Gastrocnemius medialis (tissue), 4 donors: ENCODE measurements around the gene PNPO. TPM values are rescaled to one million over a fixed set of nuclear protein-coding genes. Genes with fewer than 3 reads are reported as not detected.

Experiments
- ATAC-seq, 2 donors: fragments of 150-250 bp; one replicate each; pipeline ENCODE4 v1.9.1; 2016
- DNase-seq, 2 donors: peaks; one replicate each; pipeline ENCODE4 v3.0.0-alpha.2; 2019
- H3K27ac ChIP-seq, 4 donors: fragments of 200-600 bp; sonication (generic); 1 replicate in 1 of 4; 2 replicates in 3 of 4; pipeline ENCODE4 v1.5.1; 2016 to 2018; ENCODE audit warnings: mild to moderate bottlenecking in 2 of 4, moderate library complexity in 1 of 4
- H3K27me3 ChIP-seq, 3 donors: fragments of 200-600 bp; sonication (generic) in 2 of 3; 1 replicate in 1 of 3; 2 replicates in 2 of 3; pipeline versions ENCODE4 v1.5.1 to v1.6.0; 2016 to 2019; ENCODE audit warnings: mild to moderate bottlenecking in 1 of 3, moderate library complexity in 1 of 3
- H3K36me3 ChIP-seq, 2 donors: fragments of 200-600 bp; sonication (generic) in 1 of 2; one replicate each; pipeline ENCODE4 v1.5.1; 2017 to 2018
- H3K4me1 ChIP-seq, 2 donors: fragments of 200-600 bp; sonication (generic) in 1 of 2; one replicate each; pipeline ENCODE4 v1.5.1; 2016 to 2017; ENCODE audit warnings: mild to moderate bottlenecking in 2 of 2
- H3K4me3 ChIP-seq, 4 donors: fragments of 200-600 bp; sonication (generic) in 3 of 4; 1 replicate in 1 of 4; 2 replicates in 3 of 4; pipeline ENCODE4 v1.5.1; 2016 to 2019; ENCODE audit warnings: mild to moderate bottlenecking in 2 of 4
- H3K9me3 ChIP-seq, 3 donors: fragments of 200-600 bp; sonication (generic) in 2 of 3; 1 replicate in 1 of 3; 2 replicates in 2 of 3; pipeline ENCODE4 v1.5.1; 2016 to 2019
- POLR2A ChIP-seq, 2 donors: fragments of 450-650 bp; IDR thresholded peaks; one replicate each; pipeline ENCODE4 v1.6.1; 2017; ENCODE audit warnings: antibody characterized with exemption in 2 of 2, mild to moderate bottlenecking in 2 of 2, moderate library complexity in 2 of 2
- in situ Hi-C, 4 donors: fragments of 200-750 bp; cut with MboI; loops; one replicate each; pipeline versions ENCODE4 v1.15.0 to v1.8.0; 2017; ENCODE audit warnings: low sequenced_read_pairs in 4 of 4
- intact Hi-C: fragments of 100-400 bp; cut with DNase I; formaldehyde crosslinking; loops from one replicate; pipeline ENCODE4 v1.15.1; 2023; ENCODE audit warnings: low total_unique reads
- total RNA-seq, 4 donors: library from RNA; depleted of rRNA; stranded (reverse); fragments of >200 nt; gene quantifications; one replicate each; pipeline versions ENCODE4 v1.1.0 to v1.2.3, GENCODE V29; 2016
- TF ChIP-seq, protein P1 (sequence below), 5 experiments: fragments of 450-650 bp in 3 of 5; fragments of 200-600 bp in 2 of 5; sonication (generic) in 2 of 5; IDR thresholded peaks in 4 of 5; conservative IDR thresholded peaks in 1 of 5; 1 replicate in 4 of 5; 2 replicates in 1 of 5; pipeline ENCODE4 v1.5.1; 2016 to 2019; ENCODE audit warnings: antibody characterized with exemption in 5 of 5, mild to moderate bottlenecking in 3 of 5, moderate library complexity in 3 of 5

PNPO gene
- total RNA-seq = 10 to 100 TPM; 27.9 to 64.0 (median 41.5) TPM

DNA sequence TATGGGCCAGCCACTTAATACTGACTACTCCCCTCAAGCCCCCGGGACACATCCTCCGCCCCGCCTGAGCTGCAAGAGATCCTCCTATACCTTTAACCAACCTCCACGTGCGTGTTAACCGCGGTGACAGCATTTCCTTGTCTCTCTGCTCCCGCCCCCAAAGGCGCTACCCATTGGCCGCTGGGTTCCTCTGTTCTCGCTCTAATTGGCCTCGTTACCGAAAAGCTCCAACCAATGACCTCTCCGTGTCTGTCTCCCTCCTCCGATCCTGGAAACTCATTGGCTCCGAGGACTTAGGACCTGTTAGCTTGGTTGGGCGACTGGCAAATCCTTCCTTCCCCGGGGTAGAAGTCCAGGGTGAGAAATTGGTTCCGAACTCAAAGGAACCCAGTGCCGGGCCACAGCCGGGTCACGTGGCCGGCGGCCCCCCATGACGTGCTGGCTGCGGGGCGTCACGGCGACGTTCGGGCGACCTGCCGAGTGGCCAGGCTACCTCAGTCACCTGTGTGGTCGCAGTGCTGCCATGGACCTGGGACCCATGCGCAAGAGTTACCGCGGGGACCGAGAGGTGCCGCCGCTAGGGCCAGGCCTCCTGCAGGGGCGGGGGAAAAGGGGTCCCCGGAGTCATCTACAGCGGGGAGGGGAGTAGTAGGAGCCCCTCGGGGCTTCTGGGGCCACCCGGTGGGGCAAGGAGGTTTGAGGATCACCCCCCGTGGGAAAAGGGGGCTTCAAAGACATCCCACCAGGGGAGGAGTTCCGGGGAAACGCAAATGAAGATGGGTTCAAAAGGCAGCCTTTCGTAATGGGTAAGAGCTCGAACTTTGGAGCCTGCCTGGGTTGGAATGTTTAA is at the start of gene PNPO:
TSS of gene PNPO (plus strand) at position 326 of the 850 bp plus-strand sequence. CDS start at position 431, 105 bp downstream.
- ATAC-seq = peak; percentile 100
- Histone ChIP-seq H3K27ac (peak within 1 kb of the TSS; percentile 88 to 98 (median 92)), H3K9me3 (no peaks in the 10 kb centered on the region), H3K27me3 (no peaks in the 10 kb centered on the region), H3K4me1 (peaks cover 14 to 21% of the 10 kb centered on the region in 2 donors), H3K4me3 (peak within 1 kb of the TSS; percentile 77 to 99 (median 88)), H3K36me3 (peaks cover 0 to 20% of the 10 kb centered on the region in 2 donors)
- in situ Hi-C loops (loop anchor here in 1 of 4 donors (10.0 kb wide), 1 partner anchor 47 kb away; the partner anchor contains the start of gene SP2), intact Hi-C loops (loop anchor here (2.0 to 10.0 kb wide), 3 partner anchors 33 to 97 kb away; partner anchors contain the start of gene SCRN2)
- peak; percentile 95 to 97 for DNase-seq
- TF ChIP-seq POLR2A (IDR thresholded peaks at IDR 0.05) = peak; percentile 55 to 71
- TF ChIP-seq, protein P1, sequence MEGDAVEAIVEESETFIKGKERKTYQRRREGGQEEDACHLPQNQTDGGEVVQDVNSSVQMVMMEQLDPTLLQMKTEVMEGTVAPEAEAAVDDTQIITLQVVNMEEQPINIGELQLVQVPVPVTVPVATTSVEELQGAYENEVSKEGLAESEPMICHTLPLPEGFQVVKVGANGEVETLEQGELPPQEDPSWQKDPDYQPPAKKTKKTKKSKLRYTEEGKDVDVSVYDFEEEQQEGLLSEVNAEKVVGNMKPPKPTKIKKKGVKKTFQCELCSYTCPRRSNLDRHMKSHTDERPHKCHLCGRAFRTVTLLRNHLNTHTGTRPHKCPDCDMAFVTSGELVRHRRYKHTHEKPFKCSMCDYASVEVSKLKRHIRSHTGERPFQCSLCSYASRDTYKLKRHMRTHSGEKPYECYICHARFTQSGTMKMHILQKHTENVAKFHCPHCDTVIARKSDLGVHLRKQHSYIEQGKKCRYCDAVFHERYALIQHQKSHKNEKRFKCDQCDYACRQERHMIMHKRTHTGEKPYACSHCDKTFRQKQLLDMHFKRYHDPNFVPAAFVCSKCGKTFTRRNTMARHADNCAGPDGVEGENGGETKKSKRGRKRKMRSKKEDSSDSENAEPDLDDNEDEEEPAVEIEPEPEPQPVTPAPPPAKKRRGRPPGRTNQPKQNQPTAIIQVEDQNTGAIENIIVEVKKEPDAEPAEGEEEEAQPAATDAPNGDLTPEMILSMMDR (IDR thresholded peaks at IDR 0.05 in 4 of 5, conservative IDR thresholded peaks at IDR 0.05 in 1 of 5) = peak in 2 of 5 experiments; percentile 23 to 24

DNA sequence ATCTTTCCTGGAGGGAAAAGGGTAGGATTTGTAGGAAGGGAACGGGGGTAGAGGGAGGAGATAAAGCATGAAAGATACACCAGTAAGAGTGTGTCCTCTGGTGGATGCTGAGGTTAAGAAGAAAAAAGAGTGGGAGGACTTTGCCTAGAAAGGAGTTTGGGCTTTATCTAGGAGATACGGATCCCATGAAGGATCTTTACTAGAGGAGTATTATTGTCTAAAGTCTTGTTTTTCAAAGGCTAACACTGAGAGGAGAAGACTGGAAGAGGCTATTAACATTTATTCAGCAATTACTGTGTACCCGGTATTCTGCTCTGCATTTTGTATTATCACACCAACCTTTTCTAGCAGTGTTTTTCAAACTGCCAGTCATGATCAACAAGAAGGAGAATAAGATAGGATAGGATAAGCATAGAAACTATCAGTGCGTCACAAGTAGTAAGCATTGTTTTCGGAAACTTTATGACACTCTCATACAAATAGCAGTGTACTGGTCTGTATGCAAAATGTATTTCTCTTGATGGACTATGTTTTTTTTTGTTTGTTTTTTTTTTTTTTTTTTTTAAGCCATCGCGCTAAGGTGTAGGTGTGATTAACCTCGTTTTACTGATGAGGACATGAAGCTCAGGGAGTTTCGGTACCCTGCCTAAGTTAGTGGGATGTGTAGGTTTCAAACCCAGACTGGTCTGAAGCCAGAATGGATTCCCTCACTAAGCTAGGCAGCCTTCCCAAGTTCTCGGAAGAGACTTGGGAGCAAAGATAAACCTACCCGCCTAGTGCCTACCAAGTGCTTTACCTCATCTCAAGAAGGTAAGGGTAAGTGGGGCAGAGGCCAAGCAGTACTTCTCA is 46.6 kb upstream of the PNPO start:
- in situ Hi-C loops = loop anchor here in 2 of 4 donors (5.0 to 10.0 kb wide), 2 partner anchors 50 to 52 kb away; partner anchors contain the start of genes PNPO (in 1 of the 2) and SCRN2 (in 1 of the 2)
- ATAC-seq = no peak
- TF ChIP-seq, protein P1 (IDR thresholded peaks at IDR 0.05 in 4 of 5, conservative IDR thresholded peaks at IDR 0.05 in 1 of 5) = no peak
- TF ChIP-seq POLR2A (IDR thresholded peaks at IDR 0.05) = no peak
- Histone ChIP-seq H3K36me3 (no peaks in the 10 kb centered on the region), H3K4me1 (peaks cover 32 to 37% of the 10 kb centered on the region in 2 donors), H3K4me3 (peak overlapping the region; percentile 60 to 84 (median 78)), H3K9me3 (no peaks in the 10 kb centered on the region), H3K27ac (peak overlapping the region; percentile 88 to 96 (median 92)), H3K27me3 (no peaks in the 10 kb centered on the region)
- intact Hi-C loops = loop anchor here (1.0 to 5.0 kb wide), 7 partner anchors 46 to 1298 kb away; partner anchors contain the start of genes LRRC46, MRPL10, PNPO and SNX11
- no peak for DNase-seq

DNA sequence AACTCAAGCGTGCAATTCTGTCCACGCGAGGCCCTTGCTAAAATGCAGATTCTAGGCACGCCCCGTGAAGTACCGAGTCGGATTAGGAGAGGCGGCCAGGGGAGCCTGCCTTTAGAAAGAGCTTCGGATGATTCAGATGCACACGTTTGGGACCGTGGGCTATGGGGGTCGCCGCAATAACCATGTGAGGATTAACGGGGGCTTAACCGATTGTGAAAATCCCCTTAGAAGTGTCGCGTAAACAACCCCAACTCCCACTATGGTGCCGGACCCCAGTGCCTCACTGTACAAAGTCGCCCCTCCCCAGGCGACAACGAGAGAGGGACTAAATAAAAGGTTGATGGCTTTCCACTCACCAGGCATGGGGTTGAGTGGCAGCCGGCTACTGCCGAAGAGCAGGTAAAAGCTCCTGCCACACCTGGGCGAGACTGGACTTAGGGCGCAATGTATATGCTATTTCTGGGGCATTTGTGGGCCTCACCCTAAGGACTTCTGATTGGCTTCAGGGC is 46.0 kb upstream of the PNPO start:
- H3K27ac ChIP-seq = peak overlapping the region; percentile 88 to 96 (median 92)
- TF ChIP-seq, protein P1 (IDR thresholded peaks at IDR 0.05 in 4 of 5, conservative IDR thresholded peaks at IDR 0.05 in 1 of 5) = no peak
- TF ChIP-seq POLR2A (IDR thresholded peaks at IDR 0.05) = peak; percentile 95 to 98
- ATAC-seq (peak; percentile 9 to 16), DNase-seq (peak in 1 of 2 donors; percentile 41)
- H3K4me3 ChIP-seq = peak overlapping the region; percentile 60 to 84 (median 78)
- H3K9me3 ChIP-seq = no peaks in the 10 kb centered on the region
- H3K36me3 ChIP-seq = no peaks in the 10 kb centered on the region
- peaks cover 38 to 44% of the 10 kb centered on the region in 2 donors for H3K4me1 ChIP-seq
- in situ Hi-C loops (loop anchor here in 1 of 4 donors (10.0 kb wide), 1 partner anchor 49 kb away; the partner anchor contains the start of gene PNPO), intact Hi-C loops (loop anchor here (1.0 to 5.0 kb wide), 7 partner anchors 45 to 1297 kb away; partner anchors contain the start of genes LRRC46, MRPL10, PNPO and SNX11)
- H3K27me3 ChIP-seq = no peaks in the 10 kb centered on the region
